NT2/D1 (cell line): ENCODE data around the gene ARHGAP30.

Source experiments
- DNase-seq: peaks from one replicate; pipeline ENCODE4 v3.0.0-alpha.2; 2011; ENCODE audit warnings: low read depth, low spot score
- H3K27me3 ChIP-seq: 2 replicates; pipeline ENCODE4 v1.6.0; 2011; ENCODE audit warnings: mild to moderate bottlenecking; ENCODE audit not compliant: insufficient read length, insufficient read depth
- H3K36me3 ChIP-seq: 2 replicates; pipeline ENCODE4 v1.6.1; 2011; ENCODE audit warnings: mild to moderate bottlenecking, low read length, mixed read lengths; ENCODE audit not compliant: insufficient read depth, insufficient read length
- H3K4me1 ChIP-seq: 2 replicates; pipeline ENCODE4 v1.5.1; 2011; ENCODE audit not compliant: insufficient read depth, insufficient read length
- H3K4me3 ChIP-seq: 2 replicates; pipeline ENCODE4 v1.5.1; 2011; ENCODE audit warnings: low read depth; ENCODE audit not compliant: insufficient read length
- H3K9ac ChIP-seq: 2 replicates; pipeline ENCODE4 v1.6.0; 2011; ENCODE audit warnings: low read depth; ENCODE audit not compliant: insufficient read length
- H3K9me3 ChIP-seq: 2 replicates; pipeline ENCODE4 v1.5.1; 2011; ENCODE audit warnings: mild to moderate bottlenecking, low read length; ENCODE audit not compliant: insufficient read depth
- SUZ12 ChIP-seq: IDR thresholded peaks from 2 replicates; pipeline ENCODE4 v1.6.1; 2011; ENCODE audit not compliant: insufficient read length, insufficient read depth; ENCODE audit errors: extremely low read depth
- YY1 ChIP-seq: IDR thresholded peaks from 2 replicates; pipeline ENCODE4 v1.6.1; 2011; ENCODE audit not compliant: insufficient read length, insufficient read depth
- ZNF274 ChIP-seq: IDR thresholded peaks from 2 replicates; pipeline ENCODE4 v1.6.1; 2011; ENCODE audit warnings: mild to moderate bottlenecking, low read depth, low read length

Gene ARHGAP30

DNA sequence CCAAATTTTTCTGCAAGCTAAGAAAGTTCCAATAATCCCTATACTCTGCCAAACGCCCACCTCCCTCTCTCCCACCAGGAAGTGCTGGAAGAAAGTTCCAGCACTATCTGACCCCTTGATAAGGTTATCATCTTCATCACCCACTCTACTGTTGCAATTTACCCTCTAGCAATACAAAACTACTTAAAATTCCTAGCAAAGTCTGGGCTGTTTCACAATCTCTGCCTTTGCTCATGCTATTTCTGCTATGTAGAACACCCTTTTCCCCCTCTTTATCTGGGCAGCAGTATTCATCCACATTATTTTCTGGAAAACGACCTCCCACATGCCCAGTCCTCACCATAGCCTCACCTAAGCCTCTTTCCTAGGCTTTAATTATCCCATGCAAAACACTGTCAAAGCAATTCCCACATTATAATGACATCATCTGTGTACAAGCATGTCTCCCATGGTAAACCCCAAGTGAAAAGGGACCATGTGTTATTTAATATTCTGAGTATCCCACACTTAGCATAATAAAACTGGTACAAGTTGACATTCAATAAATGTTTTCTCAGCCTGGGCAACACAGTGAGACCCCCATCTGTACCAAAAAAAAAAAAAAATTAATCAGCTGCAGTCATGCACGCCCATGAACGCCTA is 60.7 kb downstream of the ARHGAP30 start:
- Histone ChIP-seq H3K9ac (no peak overlapping the region), H3K4me1 (peaks cover 5% of the 10 kb centered on the region), H3K36me3 (peaks cover 9% of the 10 kb centered on the region), H3K4me3 (no peak overlapping the region), H3K9me3 (no peaks in the 10 kb centered on the region), H3K27me3 (no peaks in the 10 kb centered on the region)
- no peak for DNase-seq
- no peak for TF ChIP-seq YY1
- TF ChIP-seq SUZ12 = no peak
- no peak for TF ChIP-seq ZNF274

- H3K4me3 ChIP-seq = no peak overlapping the region
- no peaks in the 10 kb centered on the region for H3K27me3 ChIP-seq
- no peak for DNase-seq
- H3K36me3 ChIP-seq = peaks cover 9% of the 10 kb centered on the region
- TF ChIP-seq YY1 (no peak), ZNF274 (no peak), SUZ12 (no peak)
- no peaks in the 10 kb centered on the region for H3K4me1 ChIP-seq
- no peak overlapping the region for H3K9ac ChIP-seq
- no peaks in the 10 kb centered on the region for H3K9me3 ChIP-seq
Measured at GRCh38 chr1:161007369-161007768, 62.3 kb downstream of the ARHGAP30 start.

GRCh38 chr1:161006563-161006962 is 63.1 kb downstream of the ARHGAP30 start:
- Histone ChIP-seq H3K9ac (no peak overlapping the region), H3K27me3 (no peaks in the 10 kb centered on the region), H3K4me1 (no peaks in the 10 kb centered on the region), H3K36me3 (peaks cover 14% of the 10 kb centered on the region), H3K4me3 (no peak overlapping the region), H3K9me3 (no peaks in the 10 kb centered on the region)
- no peak for DNase-seq
- TF ChIP-seq ZNF274 (no peak), YY1 (no peak), SUZ12 (no peak)

- no peaks in the 10 kb centered on the region for H3K9me3 ChIP-seq
- no peak overlapping the region for H3K4me3 ChIP-seq
- peaks cover 56% of the 10 kb centered on the region for H3K36me3 ChIP-seq
- no peaks in the 10 kb centered on the region for H3K27me3 ChIP-seq
- H3K4me1 ChIP-seq = peaks cover 1% of the 10 kb centered on the region
- no peak overlapping the region for H3K9ac ChIP-seq
- TF ChIP-seq SUZ12 (no peak), ZNF274 (no peak), YY1 (no peak)
- no peak for DNase-seq
Measured at GRCh38 chr1:161001525-161001924, 68.2 kb downstream of the ARHGAP30 start.

- Histone ChIP-seq H3K27me3 (no peaks in the 10 kb centered on the region), H3K36me3 (peaks cover 58% of the 10 kb centered on the region), H3K4me3 (no peak overlapping the region), H3K9ac (no peak overlapping the region), H3K4me1 (peaks cover 1% of the 10 kb centered on the region), H3K9me3 (no peaks in the 10 kb centered on the region)
- TF ChIP-seq SUZ12 (no peak), YY1 (no peak), ZNF274 (no peak)
- DNase-seq = no peak
Measured at GRCh38 chr1:161000736-161001480, 68.8 kb downstream of the ARHGAP30 start.

GRCh38 chr1:160999376-160999775 is 70.3 kb downstream of the ARHGAP30 start:
- no peak for DNase-seq
- Histone ChIP-seq H3K9ac (no peak overlapping the region), H3K36me3 (peaks cover 58% of the 10 kb centered on the region), H3K4me3 (no peak overlapping the region), H3K27me3 (no peaks in the 10 kb centered on the region), H3K9me3 (no peaks in the 10 kb centered on the region), H3K4me1 (peaks cover 1% of the 10 kb centered on the region)
- TF ChIP-seq SUZ12 = no peak
- TF ChIP-seq YY1 = no peak
- TF ChIP-seq ZNF274 = no peak

GRCh38 chr1:160997323-160998038 is 72.2 kb downstream of the ARHGAP30 start:
- Histone ChIP-seq H3K36me3 (peaks cover 58% of the 10 kb centered on the region), H3K4me3 (no peak overlapping the region), H3K4me1 (peaks cover 1% of the 10 kb centered on the region), H3K27me3 (no peaks in the 10 kb centered on the region), H3K9me3 (no peaks in the 10 kb centered on the region), H3K9ac (no peak overlapping the region)
- no peak for TF ChIP-seq YY1
- no peak for TF ChIP-seq SUZ12
- TF ChIP-seq ZNF274 = no peak
- no peak for DNase-seq
